HepG2 (cell line): ENCODE data around the gene DGAT2. TPM values are rescaled to one million over a fixed set of nuclear protein-coding genes. Genes with fewer than 3 reads are reported as not detected.

Source experiments
- BRF2 ChIP-seq: sonication (generic); formaldehyde crosslinking; IDR thresholded peaks from 2 replicates; pipeline ENCODE4 v1.8.1; 2022; ENCODE audit warnings: mild to moderate bottlenecking, missing genetic modification reagents
- KLF6 ChIP-seq: IDR thresholded peaks from 2 replicates; pipeline ENCODE4 v1.8.0; 2016; ENCODE audit warnings: missing biosample characterization, missing genetic modification reagents
- MTA3 ChIP-seq: sonication (generic); formaldehyde crosslinking; IDR thresholded peaks from 2 replicates; pipeline ENCODE4 v1.4.0; 2020; ENCODE audit warnings: missing genetic modification reagents
- MYNN ChIP-seq: sonication (generic); formaldehyde crosslinking; IDR thresholded peaks from 2 replicates; pipeline ENCODE4 v1.4.0; 2020; ENCODE audit warnings: mild to moderate bottlenecking, low read depth, missing genetic modification reagents
- NFYC ChIP-seq: IDR thresholded peaks from 2 replicates; pipeline ENCODE4 v1.6.1; 2016; ENCODE audit warnings: missing genetic modification reagents, missing compliant biosample characterization
- TCF7L2 ChIP-seq: IDR thresholded peaks from 2 replicates; pipeline ENCODE4 v1.6.1; 2011; ENCODE audit warnings: mild to moderate bottlenecking, low read depth, low read length, moderate library complexity
- ZBED4 ChIP-seq: sonication (generic); formaldehyde crosslinking; IDR thresholded peaks from 2 replicates; pipeline ENCODE4 v1.4.0; 2020; ENCODE audit warnings: missing genetic modification reagents, borderline replicate concordance
- ZBTB7B ChIP-seq: sonication (generic); formaldehyde crosslinking; IDR thresholded peaks from 2 replicates; pipeline ENCODE4 v1.4.0; 2020; ENCODE audit warnings: missing genetic modification reagents
- ZNF253 ChIP-seq: sonication (generic); formaldehyde crosslinking; IDR thresholded peaks from 2 replicates; pipeline ENCODE4 v1.8.0; 2022; ENCODE audit warnings: mild to moderate bottlenecking, missing genetic modification reagents, borderline replicate concordance
- ZNF3 ChIP-seq: IDR thresholded peaks from 2 replicates; pipeline ENCODE4 v1.7.0; 2017; ENCODE audit warnings: inconsistent platforms
- ZNF589 ChIP-seq: sonication (generic); formaldehyde crosslinking; conservative IDR thresholded peaks from 2 replicates; pipeline ENCODE4 v1.8.0; 2022; ENCODE audit warnings: mild to moderate bottlenecking, moderate library complexity, missing genetic modification reagents
- ZNF740 ChIP-seq: sonication (generic); formaldehyde crosslinking; IDR thresholded peaks from 2 replicates; pipeline ENCODE4 v1.4.0; 2020; ENCODE audit warnings: missing genetic modification reagents
- ZNF75D ChIP-seq: sonication (generic); formaldehyde crosslinking; IDR thresholded peaks from 2 replicates; pipeline ENCODE4 v1.8.1; 2023; ENCODE audit warnings: missing genetic modification reagents, mild to moderate bottlenecking, borderline replicate concordance
- ZNF766 ChIP-seq: sonication (generic); formaldehyde crosslinking; IDR thresholded peaks from 2 replicates; pipeline ENCODE4 v1.5.0; 2020; ENCODE audit warnings: missing genetic modification reagents, borderline replicate concordance
- polyA plus RNA-seq, 8 experiments: library from polyadenylated mRNA; depleted of rRNA in 3 of 8; stranded (reverse) in 7 of 8; unstranded in 1 of 8; fragments of >200 nt; fragmentation: Illumina TruSeq in 4 of 8; extraction: Trizol in 4 of 8; gene quantifications; 2 replicates each; pipeline versions ENCODE4 v1.2.1 to v1.2.3, GENCODE V29; 2011 to 2016; ENCODE audit warnings: low read depth in 4 of 8, missing spikeins in 1 of 8, mixed read lengths in 1 of 8; ENCODE audit not compliant: insufficient read depth in 1 of 8
- total RNA-seq, 5 experiments: library from RNA; depleted of rRNA; stranded (reverse); fragments of >200 nt; fragmentation: Illumina TruSeq; extraction: Trizol; gene quantifications; 2 replicates each; pipeline ENCODE4 v1.2.3, GENCODE V29; 2016; ENCODE audit warnings: low read depth in 1 of 5
- TF ChIP-seq, protein P1 (sequence below): IDR thresholded peaks from 2 replicates; pipeline ENCODE4 v1.6.1; 2016
- TF ChIP-seq, protein P2 (sequence below): sonication (generic); formaldehyde crosslinking; IDR thresholded peaks from 2 replicates; pipeline ENCODE4 v1.9.0; 2021; ENCODE audit warnings: missing genetic modification reagents, mild to moderate bottlenecking, borderline replicate concordance
- TF ChIP-seq, protein P3 (sequence below), 2 experiments: sonication (generic) in 1 of 2; formaldehyde crosslinking in 1 of 2; IDR thresholded peaks; 2 replicates each; pipeline versions ENCODE4 v1.4.0 to v1.6.1; 2018 to 2020; ENCODE audit warnings: missing genetic modification reagents in 2 of 2, borderline replicate concordance in 1 of 2, low read depth in 1 of 2, mild to moderate bottlenecking in 1 of 2, missing biosample characterization in 1 of 2
- TF ChIP-seq, protein P4 (sequence below): sonication (generic); formaldehyde crosslinking; IDR thresholded peaks from 2 replicates; pipeline ENCODE4 v1.4.0; 2020; ENCODE audit warnings: missing genetic modification reagents

The DGAT2 gene
- total and polyA plus RNA-seq, 2 of the 13 experiments (the other 11 are each of a cell fraction or from before 2014, with no cell fraction given): 39.0 to 65.6 TPM

GRCh38 chr11:75812542-75813040, 44.0 kb downstream of the DGAT2 start (continued):
- TF ChIP-seq, protein P1, sequence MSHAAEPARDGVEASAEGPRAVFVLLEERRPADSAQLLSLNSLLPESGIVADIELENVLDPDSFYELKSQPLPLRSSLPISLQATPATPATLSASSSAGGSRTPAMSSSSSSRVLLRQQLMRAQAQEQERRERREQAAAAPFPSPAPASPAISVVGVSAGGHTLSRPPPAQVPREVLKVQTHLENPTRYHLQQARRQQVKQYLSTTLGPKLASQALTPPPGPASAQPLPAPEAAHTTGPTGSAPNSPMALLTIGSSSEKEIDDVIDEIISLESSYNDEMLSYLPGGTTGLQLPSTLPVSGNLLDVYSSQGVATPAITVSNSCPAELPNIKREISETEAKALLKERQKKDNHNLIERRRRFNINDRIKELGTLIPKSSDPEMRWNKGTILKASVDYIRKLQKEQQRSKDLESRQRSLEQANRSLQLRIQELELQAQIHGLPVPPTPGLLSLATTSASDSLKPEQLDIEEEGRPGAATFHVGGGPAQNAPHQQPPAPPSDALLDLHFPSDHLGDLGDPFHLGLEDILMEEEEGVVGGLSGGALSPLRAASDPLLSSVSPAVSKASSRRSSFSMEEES (CRISPR knock-in tag): no peak
- TF ChIP-seq ZNF589 (CRISPR knock-in tag) (no peak), BRF2 (no peak), ZBED4 (CRISPR knock-in tag) (no peak; the same call in 1 of the 2 replicates), MTA3 (no peak), ZNF75D (no peak), NFYC (CRISPR knock-in tag) (peak; percentile 50; the same call in 1 of the 2 replicates), ZNF766 (no peak), ZNF740 (CRISPR knock-in tag) (no peak), MYNN (CRISPR knock-in tag) (no peak), ZNF253 (no peak), KLF6 (no peak), TCF7L2 (no peak), ZBTB7B (CRISPR knock-in tag) (no peak), ZNF3 (no peak)
- TF ChIP-seq, protein P2, sequence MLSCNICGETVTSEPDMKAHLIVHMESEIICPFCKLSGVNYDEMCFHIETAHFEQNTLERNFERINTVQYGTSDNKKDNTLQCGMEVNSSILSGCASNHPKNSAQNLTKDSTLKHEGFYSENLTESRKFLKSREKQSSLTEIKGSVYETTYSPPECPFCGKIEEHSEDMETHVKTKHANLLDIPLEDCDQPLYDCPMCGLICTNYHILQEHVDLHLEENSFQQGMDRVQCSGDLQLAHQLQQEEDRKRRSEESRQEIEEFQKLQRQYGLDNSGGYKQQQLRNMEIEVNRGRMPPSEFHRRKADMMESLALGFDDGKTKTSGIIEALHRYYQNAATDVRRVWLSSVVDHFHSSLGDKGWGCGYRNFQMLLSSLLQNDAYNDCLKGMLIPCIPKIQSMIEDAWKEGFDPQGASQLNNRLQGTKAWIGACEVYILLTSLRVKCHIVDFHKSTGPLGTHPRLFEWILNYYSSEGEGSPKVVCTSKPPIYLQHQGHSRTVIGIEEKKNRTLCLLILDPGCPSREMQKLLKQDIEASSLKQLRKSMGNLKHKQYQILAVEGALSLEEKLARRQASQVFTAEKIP (CRISPR knock-in tag): no peak
- TF ChIP-seq, protein P3, sequence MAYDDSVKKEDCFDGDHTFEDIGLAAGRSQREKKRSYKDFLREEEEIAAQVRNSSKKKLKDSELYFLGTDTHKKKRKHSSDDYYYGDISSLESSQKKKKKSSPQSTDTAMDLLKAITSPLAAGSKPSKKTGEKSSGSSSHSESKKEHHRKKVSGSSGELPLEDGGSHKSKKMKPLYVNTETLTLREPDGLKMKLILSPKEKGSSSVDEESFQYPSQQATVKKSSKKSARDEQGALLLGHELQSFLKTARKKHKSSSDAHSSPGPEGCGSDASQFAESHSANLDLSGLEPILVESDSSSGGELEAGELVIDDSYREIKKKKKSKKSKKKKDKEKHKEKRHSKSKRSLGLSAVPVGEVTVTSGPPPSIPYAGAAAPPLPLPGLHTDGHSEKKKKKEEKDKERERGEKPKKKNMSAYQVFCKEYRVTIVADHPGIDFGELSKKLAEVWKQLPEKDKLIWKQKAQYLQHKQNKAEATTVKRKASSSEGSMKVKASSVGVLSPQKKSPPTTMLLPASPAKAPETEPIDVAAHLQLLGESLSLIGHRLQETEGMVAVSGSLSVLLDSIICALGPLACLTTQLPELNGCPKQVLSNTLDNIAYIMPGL (CRISPR knock-in tag; IDR thresholded peaks at IDR 0.05; ENCODE audit: borderline replicate concordance in 1 of 2, low read depth in 1 of 2): no peak
- TF ChIP-seq, protein P4, sequence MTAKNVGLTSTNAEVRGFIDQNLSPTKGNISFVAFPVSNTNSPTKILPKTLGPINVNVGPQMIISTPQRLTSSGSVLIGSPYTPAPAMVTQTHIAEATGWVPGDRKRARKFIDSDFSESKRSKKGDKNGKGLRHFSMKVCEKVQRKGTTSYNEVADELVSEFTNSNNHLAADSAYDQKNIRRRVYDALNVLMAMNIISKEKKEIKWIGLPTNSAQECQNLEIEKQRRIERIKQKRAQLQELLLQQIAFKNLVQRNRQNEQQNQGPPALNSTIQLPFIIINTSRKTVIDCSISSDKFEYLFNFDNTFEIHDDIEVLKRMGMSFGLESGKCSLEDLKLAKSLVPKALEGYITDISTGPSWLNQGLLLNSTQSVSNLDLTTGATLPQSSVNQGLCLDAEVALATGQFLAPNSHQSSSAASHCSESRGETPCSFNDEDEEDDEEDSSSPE (CRISPR knock-in tag): no peak
